Gastroesophageal sphincter (tissue), 3 donors: Measurements from ENCODE around the gene SPSB4.

ENCODE experiments used
- CTCF ChIP-seq, 4 experiments: fragments of 200-600 bp in 2 of 4; fragments of 450-650 bp in 2 of 4; sonication (generic) in 1 of 4; IDR thresholded peaks; one replicate each; pipeline ENCODE4 v1.5.1; 2017 to 2019; ENCODE audit warnings: antibody characterized with exemption in 4 of 4, mild to moderate bottlenecking in 2 of 4, moderate library complexity in 2 of 4
- EP300 ChIP-seq: sonication (generic); formaldehyde crosslinking; IDR thresholded peaks from one replicate; pipeline ENCODE4 v1.6.1; 2017; ENCODE audit warnings: antibody characterized with exemption, mild to moderate bottlenecking
- POLR2A ChIP-seq, 2 donors: fragments of 450-650 bp; IDR thresholded peaks; one replicate each; pipeline ENCODE4 v1.6.1; 2017; ENCODE audit warnings: antibody characterized with exemption in 2 of 2, mild to moderate bottlenecking in 2 of 2, moderate library complexity in 1 of 2
- POLR2AphosphoS5 ChIP-seq: sonication (generic); formaldehyde crosslinking; IDR thresholded peaks from one replicate; pipeline ENCODE4 v1.6.1; 2017; ENCODE audit warnings: antibody characterized with exemption

GRCh38 chr3:141015481-141015880 is 35.7 kb upstream of the SPSB4 start:
- TF ChIP-seq CTCF (IDR thresholded peaks at IDR 0.05) (no peak), POLR2A (IDR thresholded peaks at IDR 0.05) (no peak), EP300 (no peak), POLR2AphosphoS5 (no peak)
